Astrocyte of the hippocampus (primary cell): ENCODE data around the gene PARP4.
"Not testable (repeated sequence)": the region's sequence is repeated elsewhere in the genome, so short reads cannot be mapped to it uniquely, and the experiment has no call there.

Experiments used
- DNase-seq: peaks from one replicate; pipeline ENCODE4 v3.0.0; 2011; ENCODE audit warnings: low read depth, low spot score

Gene PARP4

GRCh38 chr13:24505756-24506155 lies 6.8 kb downstream of the PARP4 start:
- DNase-seq = no peak

- no peak for DNase-seq
Observed at GRCh38 chr13:24505256-24505655, 7.3 kb downstream of the PARP4 start.

GRCh38 chr13:24503379-24503696 lies 9.2 kb downstream of the PARP4 start:
- DNase-seq = no peak

- peak; percentile 87 for DNase-seq
Observed at GRCh38 chr13:24502533-24503378, 9.8 kb downstream of the PARP4 start.

- DNase-seq = peak; percentile 48
Observed at GRCh38 chr13:24500977-24501376, 11.6 kb downstream of the PARP4 start.

GRCh38 chr13:24497742-24498141 lies 14.8 kb downstream of the PARP4 start:
- no peak for DNase-seq

GRCh38 chr13:24496295-24496694 lies 16.3 kb downstream of the PARP4 start:
- DNase-seq = not testable (repeated sequence)

- no peak for DNase-seq
Observed at GRCh38 chr13:24495151-24495729, 17.3 kb downstream of the PARP4 start.

GRCh38 chr13:24493356-24493755 lies 19.2 kb downstream of the PARP4 start:
- peak; percentile 47 for DNase-seq

GRCh38 chr13:24491845-24492244 lies 20.7 kb downstream of the PARP4 start:
- no peak for DNase-seq

- DNase-seq = no peak
Observed at GRCh38 chr13:24489721-24490120, 22.9 kb downstream of the PARP4 start.

- not testable (repeated sequence) for DNase-seq
Observed at GRCh38 chr13:24488092-24488491, 24.5 kb downstream of the PARP4 start.

- peak; percentile 60 for DNase-seq
Observed at GRCh38 chr13:24486017-24486657, 26.4 kb downstream of the PARP4 start.

- no peak for DNase-seq
Observed at GRCh38 chr13:24473686-24474085, 38.9 kb downstream of the PARP4 start.

GRCh38 chr13:24472129-24472528 lies 40.4 kb downstream of the PARP4 start:
- not testable (repeated sequence) for DNase-seq

- DNase-seq = no peak
Observed at GRCh38 chr13:24463078-24463477, 49.5 kb downstream of the PARP4 start.

GRCh38 chr13:24460256-24460655 lies 52.3 kb downstream of the PARP4 start:
- no peak for DNase-seq

GRCh38 chr13:24459726-24460125 lies 52.9 kb downstream of the PARP4 start:
- DNase-seq = no peak

- DNase-seq = peak; percentile 61
Observed at GRCh38 chr13:24459234-24459633, 53.3 kb downstream of the PARP4 start.

- no peak for DNase-seq
Observed at GRCh38 chr13:24458736-24459135, 53.8 kb downstream of the PARP4 start.

GRCh38 chr13:24456396-24456795 lies 56.2 kb downstream of the PARP4 start:
- no peak for DNase-seq

- DNase-seq = no peak
Observed at GRCh38 chr13:24454056-24454455, 58.5 kb downstream of the PARP4 start.

GRCh38 chr13:24452044-24452443 lies 60.5 kb downstream of the PARP4 start:
- no peak for DNase-seq
